Airway epithelial cell (primary cell): Measurements from ENCODE around the gene SPATA6. TPM values are rescaled to one million over a fixed set of nuclear protein-coding genes. Genes with fewer than 3 reads are reported as not detected.

Source experiments
- total RNA-seq: library from RNA; depleted of rRNA; stranded (reverse); fragments of >200 nt; gene quantifications from 2 replicates; pipeline ENCODE4 v1.2.3, GENCODE V29; 2015

The SPATA6 gene
- total RNA-seq: 0.65 and 2.5 TPM in 2 replicates

GRCh38 chr1:48471691-48472576, at the start of gene SPATA6:
TSS of gene SPATA6 (minus strand) at chr1:48472204. CDS start at chr1:48472008, 196 bp downstream.

Other genes with a start within 250 kb of the SPATA6 start
- gene SLC5A9, start 249.5 kb downstream of the SPATA6 start, total RNA-seq: not detected in 2 replicates